Measurements from ENCODE around the gene SLC12A2. TPM values are rescaled to one million over a fixed set of nuclear protein-coding genes. Genes with fewer than 3 reads are reported as not detected.

The SLC12A2 gene
- total RNA-seq, 1 donor = 18.6 TPM

DNA sequence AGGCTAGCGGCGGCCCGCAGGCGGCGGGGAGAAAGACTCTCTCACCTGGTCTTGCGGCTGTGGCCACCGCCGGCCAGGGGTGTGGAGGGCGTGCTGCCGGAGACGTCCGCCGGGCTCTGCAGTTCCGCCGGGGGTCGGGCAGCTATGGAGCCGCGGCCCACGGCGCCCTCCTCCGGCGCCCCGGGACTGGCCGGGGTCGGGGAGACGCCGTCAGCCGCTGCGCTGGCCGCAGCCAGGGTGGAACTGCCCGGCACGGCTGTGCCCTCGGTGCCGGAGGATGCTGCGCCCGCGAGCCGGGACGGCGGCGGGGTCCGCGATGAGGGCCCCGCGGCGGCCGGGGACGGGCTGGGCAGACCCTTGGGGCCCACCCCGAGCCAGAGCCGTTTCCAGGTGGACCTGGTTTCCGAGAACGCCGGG, 253 bp downstream of the SLC12A2 start:
- H3K4me3 ChIP-seq (ENCODE audit: low read length) = peak overlapping the region; percentile 68
- peaks cover 44% of the 10 kb centered on the region for H3K4me1 ChIP-seq (ENCODE audit: insufficient read depth, low read length)
- no peaks in the 10 kb centered on the region for H3K27me3 ChIP-seq (ENCODE audit: insufficient read depth, low read length)
- H3K9me3 ChIP-seq (ENCODE audit: low read depth, low read length) = no peaks in the 10 kb centered on the region

DNA sequence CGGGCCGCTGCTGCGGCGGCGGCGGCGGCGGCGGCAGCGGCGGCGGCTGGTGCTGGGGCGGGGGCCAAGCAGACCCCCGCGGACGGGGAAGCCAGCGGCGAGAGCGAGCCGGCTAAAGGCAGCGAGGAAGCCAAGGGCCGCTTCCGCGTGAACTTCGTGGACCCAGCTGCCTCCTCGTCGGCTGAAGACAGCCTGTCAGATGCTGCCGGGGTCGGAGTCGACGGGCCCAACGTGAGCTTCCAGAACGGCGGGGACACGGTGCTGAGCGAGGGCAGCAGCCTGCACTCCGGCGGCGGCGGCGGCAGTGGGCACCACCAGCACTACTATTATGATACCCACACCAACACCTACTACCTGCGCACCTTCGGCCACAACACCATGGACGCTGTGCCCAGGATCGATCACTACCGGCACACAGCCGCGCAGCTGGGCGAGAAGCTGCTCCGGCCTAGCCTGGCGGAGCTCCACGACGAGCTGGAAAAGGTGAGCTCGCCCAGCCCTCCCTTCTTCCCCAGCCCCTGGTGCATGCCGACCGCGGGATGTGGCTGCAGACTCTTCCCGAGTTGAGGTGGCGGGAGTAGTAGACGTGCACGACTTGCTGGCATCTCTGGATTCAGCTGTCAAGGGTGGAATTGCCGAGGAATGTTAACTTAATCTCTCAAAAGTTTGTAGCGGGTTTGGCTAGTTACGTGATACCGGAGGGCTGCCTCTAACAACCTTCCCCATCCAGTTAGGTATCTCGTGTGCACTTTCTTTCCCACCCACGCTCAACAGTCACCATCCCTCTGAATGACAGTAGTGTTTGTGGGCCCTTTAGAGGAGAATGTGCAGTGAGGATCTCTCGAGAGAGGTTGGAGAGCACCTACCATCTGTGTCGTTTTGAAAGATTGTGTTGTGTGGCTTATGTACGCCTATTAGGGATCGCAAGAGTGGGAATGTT, 932 bp downstream of the SLC12A2 start:
- H3K4me1 ChIP-seq (ENCODE audit: insufficient read depth, low read length) = peaks cover 44% of the 10 kb centered on the region
- no peaks in the 10 kb centered on the region for H3K27me3 ChIP-seq (ENCODE audit: insufficient read depth, low read length)
- no peaks in the 10 kb centered on the region for H3K9me3 ChIP-seq (ENCODE audit: low read depth, low read length)
- H3K4me3 ChIP-seq (ENCODE audit: low read length) = peak overlapping the region; percentile 68

DNA sequence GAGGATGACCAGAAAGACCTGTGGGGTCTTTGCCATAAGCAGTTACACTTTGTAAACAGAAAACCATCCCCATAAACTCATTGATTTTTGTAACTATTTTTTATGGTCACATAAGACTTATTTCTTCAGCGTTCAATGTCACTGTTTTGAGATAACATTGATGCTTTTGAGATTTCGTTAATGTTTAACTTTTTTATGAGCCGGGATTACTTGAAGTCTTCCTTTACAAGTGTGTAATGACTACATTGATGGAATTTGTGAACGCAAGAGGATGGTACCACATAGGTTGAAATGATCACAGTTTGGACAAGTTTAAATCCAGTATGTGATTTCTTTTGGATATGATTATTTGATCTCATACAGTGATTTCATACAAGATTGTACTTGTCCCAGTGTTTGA, 1.8 kb downstream of the SLC12A2 start:
- Histone ChIP-seq H3K4me1 (ENCODE audit: insufficient read depth, low read length) (peaks cover 35% of the 10 kb centered on the region), H3K9me3 (ENCODE audit: low read depth, low read length) (no peaks in the 10 kb centered on the region), H3K27me3 (ENCODE audit: insufficient read depth, low read length) (no peaks in the 10 kb centered on the region), H3K4me3 (ENCODE audit: low read length) (no peak overlapping the region)

DNA sequence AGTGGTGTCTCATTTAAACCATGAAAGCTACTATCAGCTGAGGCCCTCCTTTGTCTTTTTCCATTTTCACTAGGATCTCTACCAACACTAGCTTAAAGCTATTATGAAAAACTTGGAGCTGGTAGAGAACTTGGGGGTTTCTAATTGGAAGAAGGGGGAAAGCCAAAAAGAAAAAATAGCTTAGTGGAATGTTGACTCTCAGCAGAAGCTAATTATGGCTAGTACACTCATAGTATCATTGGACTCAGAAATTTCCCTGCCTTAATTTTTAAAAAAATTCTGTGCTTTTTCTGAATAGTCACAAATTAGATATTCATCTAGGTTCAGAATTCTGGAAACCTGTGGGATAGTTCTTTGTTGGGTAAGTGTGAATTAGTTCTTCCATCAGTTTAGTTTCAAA, 8.0 kb downstream of the SLC12A2 start:
- no peaks in the 10 kb centered on the region for H3K4me1 ChIP-seq (ENCODE audit: insufficient read depth, low read length)
- H3K4me3 ChIP-seq (ENCODE audit: low read length) = no peak overlapping the region
- no peaks in the 10 kb centered on the region for H3K27me3 ChIP-seq (ENCODE audit: insufficient read depth, low read length)
- H3K9me3 ChIP-seq (ENCODE audit: low read depth, low read length) = peaks cover 8% of the 10 kb centered on the region

DNA sequence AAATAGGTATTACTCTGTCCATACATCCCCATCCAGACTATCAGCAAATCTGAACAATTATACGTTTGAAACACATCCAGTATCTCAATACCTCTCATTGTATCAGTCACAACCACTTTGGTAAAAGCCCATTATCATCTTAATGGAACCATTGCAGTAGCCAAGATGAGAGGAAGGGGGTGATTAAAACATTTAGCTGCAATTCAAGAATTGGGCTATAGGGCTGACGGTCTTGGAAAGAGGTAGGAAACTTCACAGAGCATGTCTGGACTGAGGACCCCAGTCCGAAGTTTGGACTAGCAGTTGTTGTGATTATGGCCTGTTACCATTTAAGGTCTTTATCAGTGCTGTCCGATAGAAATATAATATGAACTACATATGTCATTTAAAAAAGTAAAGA, 8.6 kb downstream of the SLC12A2 start:
- no peaks in the 10 kb centered on the region for H3K27me3 ChIP-seq (ENCODE audit: insufficient read depth, low read length)
- no peaks in the 10 kb centered on the region for H3K4me1 ChIP-seq (ENCODE audit: insufficient read depth, low read length)
- H3K9me3 ChIP-seq (ENCODE audit: low read depth, low read length) = peaks cover 14% of the 10 kb centered on the region
- H3K4me3 ChIP-seq (ENCODE audit: low read length) = no peak overlapping the region

DNA sequence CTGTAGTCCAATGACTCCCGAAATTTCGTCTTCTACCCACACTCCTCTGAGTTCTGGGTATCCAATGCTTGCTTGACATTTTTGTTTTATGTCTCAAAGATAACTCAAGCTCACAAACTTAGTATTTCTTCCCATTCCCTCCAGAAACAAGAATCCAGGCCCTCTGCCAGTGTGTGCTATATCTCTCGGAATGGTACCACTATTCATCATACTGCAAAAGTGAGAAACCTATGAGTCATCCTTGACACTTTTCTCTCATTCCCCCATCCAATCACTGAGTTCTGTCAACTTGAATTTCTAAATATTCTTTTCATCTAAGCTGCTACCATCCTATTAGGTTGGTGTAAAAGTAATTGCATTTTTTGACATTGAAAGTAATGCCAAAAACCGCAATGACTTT, 9.8 kb downstream of the SLC12A2 start:
- Histone ChIP-seq H3K4me3 (ENCODE audit: low read length) (no peak overlapping the region), H3K27me3 (ENCODE audit: insufficient read depth, low read length) (no peaks in the 10 kb centered on the region), H3K4me1 (ENCODE audit: insufficient read depth, low read length) (no peaks in the 10 kb centered on the region), H3K9me3 (ENCODE audit: low read depth, low read length) (peaks cover 26% of the 10 kb centered on the region)

DNA sequence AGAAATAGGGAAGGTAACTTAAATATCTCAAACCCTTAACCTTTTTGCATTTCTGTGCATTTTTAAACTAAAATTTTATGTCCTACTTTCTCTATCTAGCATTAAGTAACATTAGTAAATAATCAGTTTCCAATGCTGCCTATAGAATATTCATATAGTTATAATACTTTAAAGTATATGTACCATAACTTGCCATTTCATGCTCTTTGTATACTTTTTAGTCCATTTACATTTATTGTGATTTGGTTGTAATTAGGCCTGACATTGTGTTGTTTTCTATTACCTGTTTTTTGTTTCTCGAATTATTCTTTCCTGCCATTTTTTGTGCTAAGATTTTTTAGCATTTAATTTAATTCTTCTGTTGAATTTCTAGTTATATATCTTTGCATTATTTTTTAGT, 13.7 kb downstream of the SLC12A2 start:
- H3K4me3 ChIP-seq (ENCODE audit: low read length) = no peak overlapping the region
- no peaks in the 10 kb centered on the region for H3K4me1 ChIP-seq (ENCODE audit: insufficient read depth, low read length)
- peaks cover 35% of the 10 kb centered on the region for H3K9me3 ChIP-seq (ENCODE audit: low read depth, low read length)
- no peaks in the 10 kb centered on the region for H3K27me3 ChIP-seq (ENCODE audit: insufficient read depth, low read length)

DNA sequence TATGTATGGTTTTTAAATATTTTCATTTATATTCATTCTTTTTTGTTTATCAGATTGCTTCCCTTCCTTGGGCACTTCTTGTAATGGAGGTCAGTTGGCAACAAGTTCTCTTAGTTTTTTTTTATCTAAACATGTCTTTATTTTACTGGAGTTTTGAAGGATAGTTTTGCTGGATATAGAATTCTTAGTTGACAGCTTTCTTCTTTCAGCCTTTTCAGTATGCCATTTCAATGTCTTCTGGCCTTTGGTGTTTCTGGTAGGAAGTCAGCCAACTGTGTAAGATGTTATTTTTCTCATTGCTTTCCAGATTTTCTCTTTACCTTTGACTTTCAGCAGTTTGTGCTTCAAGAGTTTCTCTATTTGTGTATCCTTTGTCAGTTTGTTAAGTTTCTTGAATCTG, 14.2 kb downstream of the SLC12A2 start:
- no peaks in the 10 kb centered on the region for H3K4me1 ChIP-seq (ENCODE audit: insufficient read depth, low read length)
- no peaks in the 10 kb centered on the region for H3K27me3 ChIP-seq (ENCODE audit: insufficient read depth, low read length)
- H3K9me3 ChIP-seq (ENCODE audit: low read depth, low read length) = peaks cover 35% of the 10 kb centered on the region
- H3K4me3 ChIP-seq (ENCODE audit: low read length) = no peak overlapping the region

DNA sequence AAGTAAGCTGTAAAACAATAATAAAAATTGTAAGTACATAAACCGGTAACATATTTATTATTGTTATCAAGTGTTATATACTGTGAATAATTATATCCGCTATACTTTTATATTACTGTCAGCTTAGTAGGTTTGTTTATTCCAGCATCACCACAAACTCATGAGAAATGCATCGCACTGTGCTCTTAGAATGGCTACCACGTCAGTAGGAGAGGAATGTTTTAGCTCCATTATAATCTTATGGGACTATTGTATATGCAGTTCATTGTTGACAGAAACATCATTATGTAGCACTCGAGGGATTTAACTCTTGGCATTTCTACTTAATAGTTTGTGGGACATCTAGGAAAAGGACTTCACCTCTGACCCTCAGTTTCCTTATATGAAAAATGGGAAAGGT, 16.4 kb downstream of the SLC12A2 start:
- H3K9me3 ChIP-seq (ENCODE audit: low read depth, low read length) = peaks cover 35% of the 10 kb centered on the region
- no peak overlapping the region for H3K4me3 ChIP-seq (ENCODE audit: low read length)
- H3K27me3 ChIP-seq (ENCODE audit: insufficient read depth, low read length) = no peaks in the 10 kb centered on the region
- no peaks in the 10 kb centered on the region for H3K4me1 ChIP-seq (ENCODE audit: insufficient read depth, low read length)

DNA sequence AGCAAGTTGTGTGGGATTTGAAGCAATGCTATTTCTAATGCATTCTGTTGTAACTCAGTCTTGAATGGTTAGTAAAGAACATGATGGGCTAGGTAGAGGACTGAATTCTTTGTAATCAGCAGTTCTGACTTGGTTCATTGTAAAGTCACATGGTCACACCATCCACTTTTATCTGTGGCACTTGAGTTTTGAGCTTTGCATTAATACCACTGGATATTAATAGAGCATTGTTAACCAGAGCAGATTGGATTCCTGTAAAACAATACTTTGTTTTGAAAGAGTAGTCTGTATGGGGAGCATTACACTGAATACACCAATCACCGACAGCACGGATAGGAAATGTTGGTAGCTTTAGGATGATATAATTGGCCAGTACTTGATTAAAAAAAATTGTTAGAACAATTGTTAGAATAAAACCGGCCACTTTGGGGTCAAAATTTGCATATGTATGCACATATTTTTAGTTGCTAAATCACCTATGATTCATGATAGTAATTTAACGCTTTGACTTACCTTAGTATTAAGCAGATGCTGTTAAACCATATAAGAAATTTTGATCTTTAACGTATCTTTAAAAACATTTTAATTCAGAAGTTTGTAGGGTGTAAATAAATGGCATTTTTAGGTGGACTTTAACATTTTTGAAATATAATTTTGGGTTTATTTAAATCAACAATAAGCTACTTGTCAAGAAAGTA, 17.4 kb downstream of the SLC12A2 start:
- H3K4me3 ChIP-seq (ENCODE audit: low read length) = no peak overlapping the region
- H3K4me1 ChIP-seq (ENCODE audit: insufficient read depth, low read length) = no peaks in the 10 kb centered on the region
- H3K9me3 ChIP-seq (ENCODE audit: low read depth, low read length) = peaks cover 32% of the 10 kb centered on the region
- no peaks in the 10 kb centered on the region for H3K27me3 ChIP-seq (ENCODE audit: insufficient read depth, low read length)

DNA sequence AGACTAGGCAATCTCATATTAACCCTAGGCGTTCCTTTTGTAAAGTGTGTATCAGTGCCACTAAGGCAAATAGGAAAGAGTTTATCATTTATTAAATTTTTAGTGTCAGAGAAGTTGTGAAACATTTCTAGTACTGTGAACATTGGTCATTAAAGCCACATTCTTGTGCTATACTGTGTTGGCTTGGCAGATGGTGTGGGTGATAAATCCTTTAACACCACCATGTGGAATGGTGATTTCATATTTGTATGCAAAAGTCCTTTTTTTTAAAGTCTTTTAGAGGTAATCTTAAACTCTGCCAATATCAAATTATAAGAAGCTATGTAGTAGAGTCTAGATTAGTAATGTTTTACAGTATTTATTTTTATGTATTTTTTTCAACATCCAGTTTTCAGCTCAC, 18.1 kb downstream of the SLC12A2 start:
- Histone ChIP-seq H3K4me1 (ENCODE audit: insufficient read depth, low read length) (no peaks in the 10 kb centered on the region), H3K9me3 (ENCODE audit: low read depth, low read length) (peaks cover 25% of the 10 kb centered on the region), H3K4me3 (ENCODE audit: low read length) (no peak overlapping the region), H3K27me3 (ENCODE audit: insufficient read depth, low read length) (no peaks in the 10 kb centered on the region)

DNA sequence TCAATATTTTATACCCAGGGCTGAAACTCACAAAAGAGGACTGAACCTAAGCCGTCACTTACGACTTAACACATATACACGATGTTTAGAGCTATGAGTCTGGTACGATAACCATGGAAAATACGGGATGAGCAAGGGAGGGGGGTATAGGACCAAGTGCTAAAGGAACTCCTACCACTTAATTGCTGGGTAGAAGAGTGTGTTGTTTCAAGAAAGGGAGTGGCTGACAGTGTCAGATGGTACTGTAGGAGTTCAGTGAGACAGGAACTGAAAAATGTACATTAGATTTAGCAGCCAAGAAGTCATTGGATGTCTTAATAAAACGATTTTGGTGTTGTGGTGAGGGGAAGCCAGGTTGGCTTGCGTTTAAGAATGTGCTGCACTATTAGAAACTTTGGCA, 21.6 kb downstream of the SLC12A2 start:
- Histone ChIP-seq H3K4me1 (ENCODE audit: insufficient read depth, low read length) (no peaks in the 10 kb centered on the region), H3K4me3 (ENCODE audit: low read length) (no peak overlapping the region), H3K27me3 (ENCODE audit: insufficient read depth, low read length) (no peaks in the 10 kb centered on the region), H3K9me3 (ENCODE audit: low read depth, low read length) (no peaks in the 10 kb centered on the region)

DNA sequence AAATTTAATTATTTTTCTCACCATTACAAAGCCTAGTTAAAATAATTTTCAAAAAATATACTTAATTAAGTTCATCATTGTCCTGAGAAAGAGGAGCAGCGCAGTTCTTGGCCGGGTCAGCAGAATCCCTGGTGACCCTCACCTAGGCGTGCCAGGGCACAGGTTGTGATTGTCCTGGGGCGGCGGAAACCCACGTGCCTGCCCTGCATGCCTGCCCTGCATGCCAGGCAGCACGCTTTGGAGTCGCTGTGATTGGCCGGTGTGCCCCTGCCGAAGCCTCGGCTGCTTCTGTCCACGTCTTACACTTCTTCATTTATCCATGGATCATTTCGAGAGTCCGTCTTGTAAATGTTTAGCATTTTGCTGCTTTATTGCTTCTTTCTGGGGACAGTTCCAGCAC, 25.6 kb downstream of the SLC12A2 start:
- Histone ChIP-seq H3K4me3 (ENCODE audit: low read length) (no peak overlapping the region), H3K9me3 (ENCODE audit: low read depth, low read length) (no peaks in the 10 kb centered on the region), H3K27me3 (ENCODE audit: insufficient read depth, low read length) (no peaks in the 10 kb centered on the region), H3K4me1 (ENCODE audit: insufficient read depth, low read length) (no peaks in the 10 kb centered on the region)

DNA sequence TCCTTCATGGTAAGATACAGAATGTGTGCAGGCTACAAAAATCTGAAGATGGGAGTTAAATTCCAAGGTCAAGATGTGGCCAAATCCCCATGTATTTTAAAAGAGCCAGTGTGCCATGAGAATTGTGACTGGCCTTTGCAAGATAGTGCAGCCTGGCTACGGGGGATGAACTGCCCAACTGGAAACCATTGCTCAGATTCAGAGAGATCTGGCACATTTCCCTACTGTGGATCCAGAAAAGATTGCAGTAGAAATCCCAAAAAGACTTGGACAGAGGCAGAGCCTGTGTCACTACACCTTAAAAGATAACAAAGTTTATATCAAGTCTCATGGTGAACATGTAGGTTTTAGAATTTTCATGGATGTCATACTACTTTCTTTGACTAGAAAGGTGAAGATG, 26.2 kb downstream of the SLC12A2 start:
- no peak overlapping the region for H3K4me3 ChIP-seq (ENCODE audit: low read length)
- H3K27me3 ChIP-seq (ENCODE audit: insufficient read depth, low read length) = no peaks in the 10 kb centered on the region
- no peaks in the 10 kb centered on the region for H3K9me3 ChIP-seq (ENCODE audit: low read depth, low read length)
- H3K4me1 ChIP-seq (ENCODE audit: insufficient read depth, low read length) = no peaks in the 10 kb centered on the region

DNA sequence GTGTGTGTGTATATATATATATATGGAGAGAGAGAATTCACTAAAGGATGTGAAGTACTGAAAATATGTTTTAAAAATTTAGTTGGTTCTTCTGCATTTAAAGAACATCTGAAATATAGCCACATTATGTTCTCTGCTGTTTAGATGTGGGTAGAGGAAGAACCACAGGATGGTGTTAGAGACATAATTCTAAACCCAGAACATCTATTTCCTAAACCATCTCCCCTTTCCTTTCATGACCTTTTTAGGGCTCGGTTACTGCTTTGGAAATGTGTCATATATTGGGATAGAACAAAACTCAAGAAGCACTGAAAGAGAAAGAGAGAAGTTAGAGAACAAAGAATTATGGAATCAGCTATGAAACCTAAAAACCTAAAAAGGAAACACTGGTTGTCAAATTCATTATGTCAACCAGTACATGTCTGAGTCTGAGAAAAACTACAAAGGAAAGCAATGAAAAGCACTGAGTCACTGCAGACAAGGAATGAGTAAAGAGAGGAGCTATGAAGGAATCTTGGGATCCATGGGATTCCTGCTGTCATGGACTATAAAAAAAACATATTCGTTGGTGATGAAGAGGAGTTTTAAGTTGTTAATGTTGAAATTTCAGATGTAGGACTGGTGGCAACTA, 28.4 kb downstream of the SLC12A2 start:
- no peaks in the 10 kb centered on the region for H3K27me3 ChIP-seq (ENCODE audit: insufficient read depth, low read length)
- H3K4me3 ChIP-seq (ENCODE audit: low read length) = no peak overlapping the region
- H3K4me1 ChIP-seq (ENCODE audit: insufficient read depth, low read length) = no peaks in the 10 kb centered on the region
- H3K9me3 ChIP-seq (ENCODE audit: low read depth, low read length) = no peaks in the 10 kb centered on the region
